ENCODE data around the gene MTFR2. TPM values are rescaled to one million over a fixed set of nuclear protein-coding genes. Genes with fewer than 3 reads are reported as not detected.
A peak's percentile ranks its signal among the peaks of the same experiment; 100 is the strongest.

The MTFR2 gene
- total RNA-seq, 4 donors from 2014 or later, result 0.30 to 4.7 (median 0.84) TPM; not detected in 1

- peaks cover 0 to 21% (median 6%) of the 10 kb centered on the region in 4 donors for H3K4me1 ChIP-seq
- 67 to 69% methylated on average over 2 of the region's 2 CpGs for WGBS, 2 donors
- peaks cover 2 to 20% (median 3%) of the 10 kb centered on the region in 3 donors for H3K36me3 ChIP-seq
- H3K9me3 ChIP-seq, result no peaks in the 10 kb centered on the region
- no peak for TF ChIP-seq POLR2A (IDR thresholded peaks at IDR 0.05)
- no peak for TF ChIP-seq EP300 (IDR thresholded peaks at IDR 0.05)
- TF ChIP-seq CTCF (IDR thresholded peaks at IDR 0.05), result no peak
- no peak overlapping the region for H3K27ac ChIP-seq
- H3K4me3 ChIP-seq, result no peak overlapping the region
- no peaks in the 10 kb centered on the region for H3K27me3 ChIP-seq
- DNase-seq (ENCODE audit: low spot score in 2 of 2), result no peak
Measured at GRCh38 chr6:136252441-136252840, 2.3 kb upstream of the MTFR2 start.

GRCh38 chr6:136251394-136251793, 1.3 kb upstream of the MTFR2 start:
- Histone ChIP-seq H3K36me3 (peaks cover 0 to 10% (median 0%) of the 10 kb centered on the region in 3 donors), H3K9me3 (no peaks in the 10 kb centered on the region), H3K27ac (no peak overlapping the region), H3K4me3 (peak overlapping the region in 1 of 4 donors; percentile 64), H3K4me1 (peaks cover 0 to 21% (median 6%) of the 10 kb centered on the region in 4 donors), H3K27me3 (no peaks in the 10 kb centered on the region)
- DNase-seq (ENCODE audit: low spot score in 2 of 2), result no peak
- TF ChIP-seq EP300 (IDR thresholded peaks at IDR 0.05) (no peak), CTCF (IDR thresholded peaks at IDR 0.05) (no peak), POLR2A (IDR thresholded peaks at IDR 0.05) (no peak)
- 46 to 48% methylated on average over 4 of the region's 4 CpGs for WGBS, 2 donors

- TF ChIP-seq POLR2A (IDR thresholded peaks at IDR 0.05) (no peak), CTCF (IDR thresholded peaks at IDR 0.05) (no peak), EP300 (IDR thresholded peaks at IDR 0.05) (no peak)
- DNase-seq (ENCODE audit: low spot score in 2 of 2), result no peak
- Histone ChIP-seq H3K36me3 (peaks cover 0 to 2% (median 0%) of the 10 kb centered on the region in 3 donors), H3K27ac (peak overlapping the region in 2 of 4 donors; percentile 56 to 72), H3K9me3 (no peaks in the 10 kb centered on the region), H3K27me3 (no peaks in the 10 kb centered on the region), H3K4me1 (peaks cover 0 to 21% (median 6%) of the 10 kb centered on the region in 4 donors), H3K4me3 (peak overlapping the region; percentile 47 to 64 (median 56))
- 1 to 4% methylated on average over 8 of the region's 8 CpGs for WGBS, 2 donors
Measured at GRCh38 chr6:136250686-136251008, 536 bp upstream of the MTFR2 start.

- 24 to 27% methylated on average over 6 of the region's 6 CpGs for WGBS, 2 donors
Measured at GRCh38 chr6:136249336-136249735, 775 bp downstream of the MTFR2 start.

More at GRCh38 chr6:136249336-136249735, 775 bp downstream of the MTFR2 start:
- Histone ChIP-seq H3K27me3 (no peaks in the 10 kb centered on the region), H3K4me3 (peak overlapping the region in 2 of 4 donors; percentile 63 to 64), H3K4me1 (peaks cover 0 to 21% (median 6%) of the 10 kb centered on the region in 4 donors), H3K9me3 (no peaks in the 10 kb centered on the region), H3K36me3 (no peaks in the 10 kb centered on the region), H3K27ac (no peak overlapping the region)
- DNase-seq (ENCODE audit: low spot score in 2 of 2), result no peak
- TF ChIP-seq POLR2A (IDR thresholded peaks at IDR 0.05) (no peak), CTCF (IDR thresholded peaks at IDR 0.05) (no peak), EP300 (IDR thresholded peaks at IDR 0.05) (no peak)

All from tibial nerve (tissue), 4 donors.